ENCODE results near the gene GJC3.
"Not testable (repeated sequence)": the region's sequence is repeated elsewhere in the genome, so short reads cannot be mapped to it uniquely, and the experiment has no call there.

The GJC3 gene

DNA sequence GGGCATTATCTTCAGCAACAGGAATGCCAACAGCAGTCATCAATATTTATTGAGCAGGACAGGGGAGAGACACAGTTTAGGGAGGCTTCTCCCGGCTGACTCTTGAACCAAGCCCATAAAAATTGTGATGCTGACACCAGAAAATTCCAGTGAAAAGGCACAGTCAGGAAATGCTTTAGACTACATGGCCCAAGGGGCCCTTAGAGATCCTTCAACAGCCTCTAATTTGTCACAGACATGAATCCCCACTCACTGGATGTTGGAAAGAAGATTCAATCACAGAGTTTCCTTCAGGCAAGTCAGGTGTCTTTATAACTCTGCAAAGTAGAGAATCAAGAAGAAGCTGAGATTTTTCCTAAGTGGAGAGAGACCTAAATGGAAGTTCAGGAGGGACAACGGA, 1.2 kb downstream of the GJC3 start:
- DNase-seq, result no peak

DNA sequence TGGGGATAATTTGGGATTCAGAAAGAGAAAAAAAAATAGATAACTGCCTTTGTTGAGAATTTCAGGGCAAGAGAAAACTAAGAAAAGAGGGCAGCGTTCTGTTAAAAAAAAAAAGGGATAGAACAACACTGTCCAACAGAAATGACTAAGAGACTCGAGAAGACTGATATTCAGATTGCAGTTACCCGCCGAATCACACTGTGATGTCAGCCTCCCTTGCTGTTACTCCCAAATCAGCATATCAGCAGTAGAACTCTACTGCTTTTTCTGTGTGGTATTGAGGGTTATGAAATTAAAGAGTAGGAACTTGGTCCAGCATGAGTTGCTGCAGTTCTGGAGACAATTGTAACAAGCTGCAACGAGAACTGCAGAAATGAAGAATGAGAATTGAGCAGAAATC, 1.9 kb downstream of the GJC3 start:
- no peak for DNase-seq

DNA sequence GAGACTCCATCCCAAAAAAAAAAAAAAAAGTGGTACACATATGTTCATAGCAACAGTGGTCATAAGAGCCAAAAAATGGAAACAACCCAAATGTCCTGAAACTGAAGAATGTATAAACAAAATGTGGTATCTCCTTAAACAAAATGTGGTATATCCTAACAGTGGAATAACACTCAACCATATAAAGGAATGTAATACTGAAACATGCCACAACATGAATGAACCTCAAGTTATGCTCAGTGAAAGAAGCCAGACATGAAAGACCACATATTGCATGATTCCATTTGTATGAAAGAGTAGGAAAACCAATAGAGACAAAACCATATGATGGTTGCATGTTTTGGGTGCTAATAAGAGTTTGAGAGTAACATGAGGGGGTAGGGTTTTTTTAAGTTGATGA, 3.1 kb downstream of the GJC3 start:
- DNase-seq, result no peak

DNA sequence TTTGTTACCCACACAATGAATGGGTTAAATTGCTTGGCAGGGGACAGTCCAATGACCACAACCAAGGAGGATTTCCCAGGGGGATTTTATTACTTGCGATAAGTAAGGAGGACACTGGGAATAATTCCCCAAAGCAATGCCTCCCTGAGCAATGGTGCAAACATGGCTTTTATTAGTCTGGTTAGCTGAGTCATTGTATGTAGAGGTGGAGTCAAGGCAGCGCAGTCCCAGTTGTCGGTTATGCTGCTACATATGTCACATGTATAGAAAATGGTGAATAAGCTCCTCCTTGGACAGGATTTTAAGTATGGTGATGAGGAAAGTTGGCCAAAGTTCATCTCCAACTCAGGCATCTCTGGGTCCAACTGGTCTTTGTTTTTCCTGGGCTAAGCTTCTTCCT, 6.2 kb downstream of the GJC3 start:
- DNase-seq, result no peak

DNA sequence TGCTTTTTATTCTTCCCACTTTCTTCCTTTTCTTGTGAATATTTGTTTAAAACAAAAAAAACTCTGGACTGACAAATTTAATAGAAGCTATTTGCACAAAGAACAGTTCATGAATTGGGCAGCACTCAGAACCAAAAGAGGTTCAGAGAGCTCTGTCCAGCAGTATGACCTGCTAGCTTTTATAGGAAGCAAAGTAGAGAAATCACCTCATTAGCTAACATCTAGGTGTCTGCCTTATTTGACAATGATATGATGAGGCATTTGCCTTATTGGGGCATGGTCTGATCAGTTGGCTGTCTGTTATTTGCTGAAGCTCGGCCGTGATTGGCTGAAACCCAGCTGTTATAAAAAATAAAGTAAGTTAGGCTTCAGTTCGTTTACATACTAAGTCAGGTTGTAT, 9.3 kb downstream of the GJC3 start:
- DNase-seq, result peak in 1 of 3 experiments; percentile 51

DNA sequence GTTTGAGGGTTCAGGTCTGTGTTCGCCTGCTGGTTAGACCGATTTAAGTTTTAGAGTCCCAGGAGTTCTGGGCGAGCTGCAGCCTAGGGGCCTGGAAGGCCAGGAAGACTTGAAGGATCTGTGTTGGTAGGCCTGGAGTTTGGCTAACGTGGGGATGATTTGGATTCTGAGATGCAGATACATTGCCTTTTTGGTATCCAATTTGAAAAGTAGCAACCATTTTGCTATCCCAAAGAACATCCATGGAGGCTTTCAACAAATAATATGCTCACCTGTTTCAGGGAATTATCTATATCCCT, 9.7 kb downstream of the GJC3 start:
- DNase-seq, result no peak

DNA sequence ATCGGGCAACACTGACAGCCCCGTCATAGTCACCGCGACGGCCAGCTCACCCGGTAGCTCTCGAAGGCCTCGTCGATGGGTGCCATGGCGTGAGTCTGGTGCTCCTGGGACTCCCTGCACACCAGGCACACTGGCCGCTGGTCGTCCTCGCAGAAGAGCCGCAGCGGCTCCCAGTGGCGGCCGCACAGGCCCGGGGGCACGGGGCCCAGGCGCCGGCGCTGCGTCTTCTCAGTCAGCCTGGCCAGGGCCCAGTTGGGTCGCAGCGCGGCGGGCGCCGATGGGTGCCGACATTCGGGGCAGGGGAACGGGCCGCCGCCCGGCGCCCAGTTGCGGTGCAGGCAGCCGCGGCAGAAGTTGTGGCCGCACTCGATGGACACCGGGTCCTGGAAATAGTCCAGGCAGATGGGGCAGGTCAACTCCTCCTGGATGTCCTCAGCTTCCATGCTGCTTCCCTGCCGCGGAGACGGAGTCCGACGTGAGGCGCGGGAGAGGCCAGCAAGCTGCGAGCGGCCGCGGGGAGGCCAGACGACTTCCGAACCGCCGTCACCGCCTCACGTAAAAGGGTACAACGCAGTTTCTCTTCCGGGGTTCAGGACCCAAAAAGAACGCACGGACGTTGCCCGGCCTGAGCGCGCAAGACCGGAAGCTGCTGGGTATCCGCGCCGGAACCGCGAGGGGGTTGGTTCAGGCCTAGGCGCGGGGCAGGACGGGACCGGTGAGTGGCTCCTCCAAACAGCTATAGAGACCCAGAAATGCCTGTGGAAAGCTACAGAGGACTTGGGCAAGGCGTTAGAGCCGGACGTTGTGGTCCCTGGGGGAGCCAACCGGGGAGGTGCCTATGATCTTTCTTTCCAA, 10.2 kb downstream of the GJC3 start, which contains the start of gene TRIM4:
Gene TRIM4, minus strand, starts transcription at position 572 of the 855 bp plus-strand sequence. Its CDS starts 129 bp downstream, at position 443.
- peak; percentile 56 to 96 (median 92) for DNase-seq

DNA sequence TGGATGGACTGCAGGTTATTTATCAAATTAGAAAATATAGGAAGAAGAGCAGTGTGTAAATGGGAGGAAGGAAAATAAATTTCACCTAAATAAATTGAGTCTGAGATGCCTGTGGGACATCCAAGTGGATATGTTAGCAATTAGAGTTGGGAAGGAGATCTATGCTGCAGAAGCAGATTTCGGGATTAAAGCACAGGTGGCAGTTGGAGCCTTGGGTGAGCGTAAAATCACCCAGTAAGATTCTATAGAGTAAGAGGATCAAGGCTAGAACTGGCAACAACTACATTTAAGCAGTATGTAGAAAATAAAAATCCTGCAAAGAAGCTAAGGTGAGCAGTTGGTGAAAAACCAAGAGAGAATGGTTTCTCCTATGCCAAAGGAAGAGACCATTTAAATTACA, 18.4 kb downstream of the GJC3 start:
- no peak for DNase-seq

DNA sequence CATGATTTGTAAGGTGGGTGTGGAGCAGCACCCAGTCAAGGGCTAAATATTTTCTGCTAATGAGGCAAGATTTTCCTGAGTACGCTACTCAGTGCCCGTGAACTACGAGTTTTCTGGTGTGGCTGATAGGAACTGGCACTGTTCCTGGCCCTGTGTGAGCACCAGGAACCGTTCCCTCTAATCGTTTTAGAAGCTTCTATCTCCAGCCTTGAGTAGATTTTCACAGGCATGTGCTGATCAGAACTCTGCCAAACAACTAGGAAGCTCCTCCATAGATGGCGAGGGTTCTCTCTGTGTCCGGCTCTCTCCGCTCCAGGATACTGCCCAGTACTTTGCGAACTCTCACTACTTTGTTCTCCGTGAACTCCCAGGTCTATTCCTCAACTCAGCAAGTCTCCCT, 27.8 kb downstream of the GJC3 start:
- DNase-seq, result no peak

DNA sequence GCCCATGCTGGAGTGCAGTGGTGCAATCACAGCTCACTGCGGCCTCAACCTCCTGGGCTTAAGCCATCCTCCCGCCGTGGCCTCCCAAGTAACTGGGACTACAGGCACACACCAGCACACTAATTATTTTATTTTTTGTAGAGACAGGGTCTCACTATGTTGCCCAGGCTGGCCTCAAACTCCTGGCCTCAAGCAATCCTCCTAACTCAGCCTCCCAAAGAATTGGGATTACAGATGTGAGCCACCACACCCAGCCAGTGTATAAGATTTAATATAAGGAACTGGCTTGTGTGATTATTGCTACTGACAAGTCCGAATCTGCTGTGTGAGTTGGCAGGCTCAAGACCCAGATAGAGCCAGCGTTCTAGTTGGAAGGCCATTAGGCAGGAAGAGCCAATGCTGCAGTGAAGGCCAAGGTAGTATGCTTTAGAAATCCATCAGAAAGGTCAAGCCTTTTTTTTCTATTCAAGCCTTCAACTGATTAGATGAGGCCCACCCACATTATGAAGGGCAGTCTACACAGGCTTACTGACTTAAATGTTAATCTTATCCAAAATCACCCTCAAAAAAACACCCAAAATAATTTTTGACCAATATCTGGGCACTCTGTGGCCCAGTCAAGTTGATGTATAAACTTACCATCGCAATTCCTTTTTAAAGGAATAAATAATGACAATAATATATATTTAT, 29.4 kb downstream of the GJC3 start:
- DNase-seq, result no peak

DNA sequence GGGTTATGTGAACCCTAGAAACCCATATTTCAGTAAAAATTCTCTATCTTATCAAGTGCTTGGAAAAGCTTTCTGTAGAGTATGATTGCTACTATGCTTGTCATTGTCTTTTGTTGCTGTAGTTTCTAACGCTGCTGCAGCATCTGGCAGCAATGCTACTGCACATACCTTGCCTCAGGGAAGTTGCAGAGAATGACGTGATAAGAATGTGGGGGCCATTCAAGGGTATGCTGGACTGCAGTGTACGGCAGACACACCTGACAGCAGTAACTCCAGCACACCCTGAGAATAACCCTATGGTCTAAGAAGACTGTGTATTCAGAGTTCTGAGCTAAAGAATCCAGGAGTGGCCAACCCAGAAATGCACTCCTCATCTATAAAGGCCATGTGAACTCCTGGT, 30.6 kb downstream of the GJC3 start:
- DNase-seq, result no peak

DNA sequence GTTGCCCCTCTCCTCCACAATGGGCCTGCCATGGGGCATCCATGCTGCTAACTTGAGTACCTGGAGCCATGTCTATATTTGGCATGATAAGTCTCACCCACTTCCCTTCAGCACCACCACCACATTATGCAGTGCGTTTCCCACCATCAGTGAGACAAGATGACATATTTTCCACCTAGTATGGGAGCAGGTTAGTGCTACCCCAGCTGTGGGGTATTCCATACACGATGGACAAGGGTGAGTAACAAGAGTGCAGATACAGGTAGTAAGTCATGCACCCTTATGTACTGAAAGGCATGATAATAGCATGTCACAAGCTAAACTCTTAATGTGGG, 31.4 kb downstream of the GJC3 start:
- DNase-seq, result no peak

DNA sequence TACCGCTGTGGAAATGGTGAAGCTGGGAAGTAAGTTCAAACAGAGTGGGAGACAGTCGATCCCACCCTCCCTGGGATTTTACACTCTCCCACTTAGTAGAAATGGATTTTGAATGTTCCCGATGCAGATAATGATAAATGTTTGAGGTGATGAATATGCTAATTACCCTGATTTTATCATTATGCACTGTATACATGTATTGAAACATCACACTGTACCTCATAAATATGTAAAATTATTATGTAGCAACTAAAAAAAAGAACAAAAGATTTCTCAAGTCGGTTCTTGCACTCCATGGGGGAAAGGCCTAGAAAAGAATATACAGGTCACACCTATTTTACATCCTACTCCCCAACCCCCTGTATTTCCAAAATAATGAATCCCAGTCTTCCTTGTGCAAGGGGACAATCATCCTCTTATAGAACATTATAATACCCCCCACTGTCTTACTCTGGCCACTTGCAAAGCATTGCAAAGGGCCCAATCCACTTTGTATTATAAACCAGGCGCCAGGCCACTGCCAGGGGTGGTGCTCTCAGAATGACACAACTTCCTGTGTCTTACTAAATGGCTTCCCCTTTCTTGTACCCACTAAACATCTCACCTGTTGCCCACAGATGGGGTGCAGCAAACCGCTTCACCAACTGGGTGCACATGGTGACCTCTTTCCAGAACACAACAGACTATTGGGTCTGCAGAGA, 31.9 kb downstream of the GJC3 start:
- DNase-seq, result no peak

DNA sequence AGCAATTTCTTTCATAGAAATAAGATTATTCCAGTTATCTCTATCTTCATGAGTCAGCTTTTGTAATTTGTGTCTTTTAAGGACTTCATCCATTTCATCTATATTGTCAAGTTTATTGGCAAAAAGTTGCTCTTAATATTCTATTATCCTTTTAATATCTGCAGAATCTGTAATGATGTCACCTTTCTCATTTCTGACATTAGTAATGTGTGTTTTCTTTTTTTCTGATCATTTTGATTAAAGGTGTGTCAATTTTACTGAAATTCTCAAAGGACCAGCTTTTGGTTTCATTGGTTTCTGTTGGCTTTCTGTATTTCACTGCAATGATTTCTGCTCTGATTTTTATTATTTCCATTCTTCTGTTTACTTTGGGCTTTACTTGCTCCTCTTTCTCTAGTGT, 34.7 kb downstream of the GJC3 start:
- no peak for DNase-seq

DNA sequence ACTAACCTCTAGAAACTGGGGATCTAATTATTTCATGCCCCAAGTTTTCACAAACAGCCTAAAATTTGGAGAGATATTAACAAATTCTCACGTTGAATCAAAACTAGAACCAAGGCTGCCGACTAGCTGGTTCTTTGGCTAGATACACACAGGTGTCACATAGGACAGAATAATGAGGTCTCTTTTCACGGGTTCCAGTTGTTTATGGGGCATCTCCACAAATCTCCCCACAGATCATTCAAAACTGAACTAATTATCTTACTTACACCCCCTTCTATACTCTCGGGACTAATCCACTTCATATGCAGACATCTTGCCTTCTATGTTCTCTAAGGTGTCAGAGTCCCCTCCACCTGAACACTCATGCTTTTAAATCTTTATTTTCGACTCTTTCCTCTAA, 36.1 kb downstream of the GJC3 start:
- no peak for DNase-seq

DNA sequence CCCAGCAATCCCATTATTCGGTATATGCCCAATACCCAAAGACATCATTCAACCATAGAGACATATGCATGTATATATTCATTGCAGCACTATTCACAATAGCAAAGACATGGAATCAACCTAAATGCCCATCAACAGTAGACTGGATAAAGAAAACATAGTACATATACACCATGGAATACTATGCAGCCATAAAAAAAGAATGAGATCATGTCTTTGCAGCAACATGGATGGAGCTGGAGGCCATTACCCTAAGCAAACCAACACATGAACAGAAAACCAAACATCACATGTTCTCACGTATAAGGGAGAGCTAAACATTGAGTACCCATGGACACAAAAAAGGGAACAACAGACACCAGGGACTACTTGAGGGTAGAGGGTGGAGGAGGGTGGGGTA, 39.1 kb downstream of the GJC3 start:
- not testable (repeated sequence) for DNase-seq

DNA sequence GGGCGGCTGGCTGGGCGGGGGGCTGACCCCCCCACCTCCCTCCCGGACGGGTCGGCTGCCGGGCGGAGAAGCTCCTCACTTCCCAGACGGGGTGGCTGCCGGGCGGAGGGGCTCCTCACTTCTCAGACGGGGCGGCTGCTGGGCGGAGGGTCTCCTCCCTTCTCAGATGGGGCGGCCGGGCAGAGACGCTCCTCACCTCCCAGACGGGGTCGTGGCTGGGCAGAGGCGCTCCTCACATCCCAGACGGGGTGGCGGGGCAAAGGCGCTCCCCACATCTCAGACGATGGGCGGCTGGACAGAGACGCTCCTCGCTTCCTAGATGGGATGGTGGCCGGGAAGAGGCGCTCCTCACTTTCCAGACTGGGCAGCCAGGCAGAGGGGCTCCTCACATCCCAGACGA, 41.1 kb downstream of the GJC3 start:
- not testable (repeated sequence) for DNase-seq

DNA sequence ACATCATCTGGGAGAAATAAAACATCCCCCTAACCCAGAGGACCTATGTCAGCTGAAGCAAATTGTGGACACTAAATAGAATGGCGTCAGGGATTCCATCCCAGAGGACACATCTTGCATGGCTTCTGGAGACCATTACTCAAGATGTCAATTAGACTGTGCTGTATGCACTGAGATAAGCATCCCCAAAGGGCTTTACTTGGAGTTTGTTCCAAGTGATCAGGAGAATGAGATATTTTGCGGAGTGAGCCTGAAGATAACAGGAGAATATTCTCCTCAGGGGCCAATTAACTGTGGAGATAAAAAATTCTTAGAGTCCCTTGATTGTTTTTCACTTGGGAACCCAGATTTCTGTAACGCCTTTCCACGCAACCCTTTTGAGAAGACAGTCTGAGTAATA, 48.0 kb downstream of the GJC3 start:
- DNase-seq, result no peak

DNA sequence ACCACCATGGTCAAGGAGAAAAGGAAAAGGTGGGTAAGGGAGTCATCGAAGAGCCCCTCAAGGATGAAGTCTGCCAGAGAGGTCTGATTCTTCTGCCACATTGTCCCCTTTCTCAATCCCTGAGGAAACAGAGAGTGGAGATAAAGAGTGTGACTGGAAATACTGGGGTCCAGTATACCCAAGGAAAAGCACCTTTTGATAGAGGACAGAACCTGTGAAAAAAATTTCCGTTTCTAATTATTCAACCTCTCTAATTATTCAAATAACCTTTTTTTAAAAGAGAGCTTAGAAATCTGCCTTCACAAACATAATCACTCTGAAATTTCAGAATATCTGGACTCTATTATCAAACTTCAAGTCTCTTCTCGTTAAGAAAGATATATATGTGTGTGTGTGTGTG, 52.5 kb downstream of the GJC3 start, which contains the start of gene OR2AE1:
Gene OR2AE1, minus strand, starts transcription at position 101 of the 400 bp plus-strand sequence. Its CDS starts 0 bp downstream, at position 101.
- no peak for DNase-seq

DNA sequence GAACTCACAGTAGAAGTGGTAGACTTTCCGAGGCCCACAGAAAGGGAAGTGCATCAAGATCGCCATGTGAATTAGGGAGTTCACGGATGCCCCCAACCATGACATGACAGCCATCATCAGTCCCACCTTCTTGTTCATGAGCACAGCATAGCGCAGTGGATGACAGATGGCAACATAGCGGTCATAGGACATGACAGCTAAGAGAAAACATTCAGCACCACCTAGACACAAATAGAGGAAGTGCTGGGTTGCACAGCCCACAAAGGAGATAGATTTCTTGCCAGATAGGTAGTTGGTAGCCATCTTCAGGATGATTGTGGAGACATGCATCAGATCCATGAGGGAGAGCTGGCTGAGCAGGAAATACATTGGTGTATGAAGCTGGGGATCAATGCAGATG, 52.9 kb downstream of the GJC3 start:
- DNase-seq, result no peak

Measured in NCI-H1417 (cell line).